Stimulated activated naive B cell treated with anti-CD40 and anti-IgM and Interleukin-4, amounts not matched to agents 10 μg/mL and 1 μg/mL and 100 μg/mL, for 72 hours (primary cell): Measurements from ENCODE around the gene B3GNT5.

Experiments
- ATAC-seq, 2 donors: fragments of 150-1000 bp; cut with Tn5 transposase; replicated peaks; 2 replicates each; pipeline ENCODE4 v1.10.0; 2021; ENCODE audit warnings: moderate library complexity in 1 of 2
- DNase-seq: peaks from one replicate; pipeline ENCODE4 v3.0.0; 2021
- H3K27ac Mint-ChIP-seq: one replicate; pipeline ENCODE4 v1.8.0; 2022; ENCODE audit warnings: mild to moderate bottlenecking, mixed read lengths
- H3K27me3 Mint-ChIP-seq, 2 donors: one replicate each; pipeline ENCODE4 v1.8.0; 2022; ENCODE audit warnings: mixed read lengths in 2 of 2
- H3K36me3 Mint-ChIP-seq, 2 donors: one replicate each; pipeline ENCODE4 v1.8.0; 2022; ENCODE audit warnings: mixed read lengths in 2 of 2, mild to moderate bottlenecking in 1 of 2
- H3K4me1 Mint-ChIP-seq, 2 donors: one replicate each; pipeline ENCODE4 v1.8.0; 2022; ENCODE audit warnings: mixed read lengths in 2 of 2, mild to moderate bottlenecking in 1 of 2
- H3K4me3 Mint-ChIP-seq, 2 donors: one replicate each; pipeline ENCODE4 v1.8.0; 2022; ENCODE audit warnings: mild to moderate bottlenecking in 2 of 2, mixed read lengths in 2 of 2, moderate library complexity in 1 of 2
- H3K9me3 Mint-ChIP-seq, 2 donors: one replicate each; pipeline ENCODE4 v1.8.0; 2022; ENCODE audit warnings: mixed read lengths in 2 of 2, mild to moderate bottlenecking in 1 of 2

B3GNT5 gene

DNA sequence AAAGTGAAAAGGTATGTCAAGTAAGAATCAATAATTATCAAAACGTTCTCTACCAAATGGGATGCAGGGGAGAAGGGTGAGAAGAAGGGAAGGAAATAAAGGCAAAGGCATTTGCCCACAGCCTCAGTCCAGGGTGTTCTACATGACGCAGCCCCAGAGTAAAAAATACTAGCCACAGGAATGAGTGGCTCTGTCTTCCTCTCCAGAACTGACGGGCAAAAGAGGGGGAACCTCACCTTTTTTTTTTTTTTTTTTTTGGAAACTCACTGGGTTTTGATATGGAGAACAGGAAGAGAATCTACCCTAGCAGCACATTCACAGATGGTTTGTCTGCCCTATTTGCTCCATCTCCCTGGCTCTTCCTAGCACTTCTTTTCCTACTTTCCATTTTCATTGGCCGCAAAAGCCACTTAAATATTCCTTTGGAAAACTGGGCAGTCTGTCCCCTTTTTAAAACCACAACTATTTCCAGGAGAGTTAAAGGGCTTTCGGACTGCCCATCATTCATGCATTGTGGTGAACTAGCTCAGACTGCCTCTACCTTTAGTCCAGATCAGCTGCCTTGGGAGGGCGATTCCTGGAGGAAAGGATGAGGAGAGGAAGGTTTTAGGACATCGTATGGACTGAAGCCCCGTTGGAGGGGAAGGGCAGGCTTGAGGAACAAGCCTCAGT is 28.2 kb downstream of the B3GNT5 start:
- Mint-ChIP-seq H3K4me1 (peaks cover 12 to 22% of the 10 kb centered on the region in 2 donors), H3K27ac (no peak overlapping the region), H3K27me3 (no peaks in the 10 kb centered on the region), H3K36me3 (peaks cover 0 to 3% of the 10 kb centered on the region in 2 donors), H3K4me3 (no peak overlapping the region), H3K9me3 (no peaks in the 10 kb centered on the region)
- ATAC-seq (no peak), DNase-seq (no peak)

DNA sequence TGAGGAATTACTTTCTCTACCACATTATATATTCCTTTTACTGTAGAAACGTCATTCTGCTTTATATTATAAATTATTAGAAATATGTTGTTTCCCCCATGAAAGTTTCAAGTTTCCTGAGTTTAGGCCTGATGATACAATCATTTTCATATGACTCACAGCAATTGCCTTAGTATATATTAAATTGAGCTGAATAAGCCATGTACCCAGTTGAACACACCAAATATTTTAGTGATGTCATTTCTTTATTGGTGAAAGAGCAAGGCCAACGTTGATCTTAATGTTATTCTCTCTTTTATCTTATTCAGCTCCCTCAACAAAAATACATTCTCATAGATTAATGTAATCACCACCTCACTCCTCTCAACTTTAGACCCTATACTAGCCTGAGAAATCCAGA is 30.8 kb downstream of the B3GNT5 start:
- Mint-ChIP-seq H3K4me1 (peaks cover 20 to 29% of the 10 kb centered on the region in 2 donors), H3K27ac (no peak overlapping the region), H3K9me3 (no peaks in the 10 kb centered on the region), H3K36me3 (no peaks in the 10 kb centered on the region), H3K4me3 (no peak overlapping the region), H3K27me3 (no peaks in the 10 kb centered on the region)
- no peak for DNase-seq
- ATAC-seq: no peak

DNA sequence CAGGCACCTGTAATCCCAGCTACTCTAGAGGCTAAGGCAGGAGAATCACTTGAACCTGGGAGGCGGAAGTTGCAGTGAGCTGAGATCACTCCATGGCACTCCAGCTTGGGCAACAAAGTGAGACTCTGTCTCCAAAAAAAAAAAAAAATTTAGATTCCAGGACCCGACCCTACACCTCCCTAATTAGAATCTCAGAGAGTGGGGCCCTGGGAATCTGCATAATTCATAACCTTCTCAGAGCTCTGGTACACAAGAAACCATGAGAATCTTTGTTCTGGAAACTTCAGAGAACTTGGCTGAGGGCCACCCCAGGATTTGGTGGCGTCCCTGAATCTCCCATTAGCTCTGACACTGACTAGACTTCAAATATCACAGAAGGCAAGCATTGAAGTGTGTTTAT is 31.5 kb downstream of the B3GNT5 start:
- Mint-ChIP-seq H3K4me1 (peaks cover 22 to 29% of the 10 kb centered on the region in 2 donors), H3K9me3 (no peaks in the 10 kb centered on the region), H3K36me3 (peaks cover 0 to 3% of the 10 kb centered on the region in 2 donors), H3K27ac (no peak overlapping the region), H3K4me3 (no peak overlapping the region), H3K27me3 (no peaks in the 10 kb centered on the region)
- no peak for ATAC-seq
- DNase-seq: no peak

DNA sequence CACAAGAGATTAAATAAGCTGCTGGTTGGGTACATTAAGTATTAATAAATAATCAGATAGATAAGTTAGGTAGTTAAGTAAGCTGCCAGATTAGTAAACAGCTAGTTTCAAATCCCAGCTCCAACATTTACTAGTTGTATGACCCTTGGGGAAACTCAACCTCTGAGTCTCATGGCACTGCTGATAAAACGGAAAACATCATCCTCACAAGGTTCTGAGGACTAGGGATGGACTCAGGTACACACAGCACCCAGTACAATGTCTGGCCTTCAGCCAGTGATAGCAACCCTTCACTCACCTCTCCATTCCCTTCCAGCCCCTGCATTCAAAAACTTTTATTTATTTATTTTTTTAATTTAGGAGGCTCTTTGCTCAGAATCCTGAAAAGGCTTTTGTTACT is 32.3 kb downstream of the B3GNT5 start:
- Mint-ChIP-seq H3K4me3 (peak overlapping the region; percentile 13 to 82), H3K27ac (peak overlapping the region; percentile 97), H3K36me3 (peaks cover 3 to 4% of the 10 kb centered on the region in 2 donors), H3K9me3 (no peaks in the 10 kb centered on the region), H3K4me1 (peaks cover 22 to 33% of the 10 kb centered on the region in 2 donors), H3K27me3 (no peaks in the 10 kb centered on the region)
- no peak for DNase-seq
- no peak for ATAC-seq

DNA sequence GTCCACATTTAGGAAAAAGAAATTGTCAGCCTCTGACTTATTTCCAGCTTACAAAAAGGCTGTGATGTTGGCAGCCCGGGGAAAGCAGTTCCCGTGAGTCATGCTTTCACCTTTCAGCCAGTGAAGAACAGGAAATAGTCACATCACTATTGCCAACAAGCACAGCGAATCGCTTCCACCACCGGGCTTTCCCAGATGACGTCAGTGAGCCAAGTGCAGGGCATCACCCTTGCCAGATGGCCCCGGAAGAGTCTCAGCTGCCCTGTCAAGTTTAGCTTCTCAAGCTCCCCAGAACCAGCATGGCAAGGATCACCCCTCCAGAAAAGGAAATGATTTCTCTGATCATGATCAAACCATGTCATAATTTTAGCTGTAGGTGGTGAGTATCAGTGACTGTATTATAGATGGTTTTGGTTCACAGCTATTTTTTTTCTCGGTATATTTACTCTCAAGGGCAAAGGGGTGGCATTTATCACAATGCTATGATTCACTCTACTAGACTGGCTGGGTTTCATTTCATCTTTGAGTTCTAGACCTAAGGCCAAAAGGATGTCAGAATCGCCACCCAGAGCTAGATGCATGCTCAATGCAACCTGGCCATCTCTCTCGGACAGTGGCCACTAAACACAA is 32.9 kb downstream of the B3GNT5 start:
- H3K27me3 Mint-ChIP-seq: no peaks in the 10 kb centered on the region
- DNase-seq: peak; percentile 93
- peak overlapping the region; percentile 97 for H3K27ac Mint-ChIP-seq
- H3K4me3 Mint-ChIP-seq: peak overlapping the region; percentile 75 to 82
- ATAC-seq: peak; percentile 96 to 97
- peaks cover 7 to 10% of the 10 kb centered on the region in 2 donors for H3K36me3 Mint-ChIP-seq
- H3K9me3 Mint-ChIP-seq: no peaks in the 10 kb centered on the region
- H3K4me1 Mint-ChIP-seq: peaks cover 22 to 34% of the 10 kb centered on the region in 2 donors

DNA sequence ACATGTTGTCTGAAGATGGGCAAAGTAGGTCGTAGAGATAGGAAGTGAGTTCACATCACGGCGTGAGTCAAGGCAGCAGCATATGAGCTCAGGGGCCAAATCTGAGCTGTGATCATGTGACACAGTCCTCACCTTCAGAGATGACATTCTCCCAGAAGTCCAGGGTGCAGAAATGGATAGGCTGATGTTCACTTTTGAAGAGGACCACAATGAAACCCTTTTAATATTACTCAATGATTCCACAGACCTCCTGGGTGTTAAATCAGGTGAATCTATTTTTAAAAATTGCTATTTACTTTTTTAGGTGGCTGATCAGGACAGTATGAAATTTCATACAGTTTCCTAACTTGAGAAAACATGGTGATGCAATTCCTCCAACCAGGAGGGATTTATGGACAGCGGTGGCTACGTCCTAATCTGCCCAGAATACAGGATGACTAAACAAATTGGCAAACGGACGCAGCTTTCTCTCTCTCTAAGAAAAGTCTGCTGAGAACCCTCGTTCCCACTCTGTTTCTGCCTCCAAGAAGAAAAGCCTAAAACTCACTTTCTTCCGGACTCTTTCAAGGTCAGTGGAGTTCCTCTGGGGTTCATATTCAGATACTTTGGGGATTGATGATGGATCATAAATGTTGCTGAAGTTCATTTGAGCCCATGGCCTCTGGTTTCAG is 34.4 kb downstream of the B3GNT5 start:
- H3K36me3 Mint-ChIP-seq: peaks cover 12 to 14% of the 10 kb centered on the region in 2 donors
- H3K4me1 Mint-ChIP-seq: peaks cover 22 to 34% of the 10 kb centered on the region in 2 donors
- H3K27me3 Mint-ChIP-seq: peaks cover 0 to 5% of the 10 kb centered on the region in 2 donors
- ATAC-seq: no peak
- no peak overlapping the region for H3K4me3 Mint-ChIP-seq
- peak overlapping the region; percentile 31 for H3K27ac Mint-ChIP-seq
- DNase-seq: no peak
- H3K9me3 Mint-ChIP-seq: no peaks in the 10 kb centered on the region

DNA sequence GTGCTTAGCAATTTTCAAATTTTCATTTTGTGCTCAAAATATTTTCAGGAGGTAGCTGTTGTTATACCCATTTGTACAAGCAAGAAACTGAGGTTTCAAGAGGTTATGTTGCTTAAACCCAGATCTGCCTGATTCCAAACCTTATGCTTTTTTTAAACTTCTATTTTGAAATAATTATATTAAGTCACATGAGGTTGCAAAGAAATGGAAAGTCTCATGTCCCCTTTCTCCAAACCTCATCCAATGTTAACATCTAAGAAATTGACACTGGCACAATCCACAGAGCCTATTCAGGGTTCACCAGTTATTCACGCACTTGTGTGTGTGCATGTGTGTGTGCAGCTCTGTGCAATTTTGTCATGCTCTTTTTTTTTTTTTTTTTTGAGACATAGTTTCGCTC is 35.1 kb downstream of the B3GNT5 start:
- Mint-ChIP-seq H3K4me1 (peaks cover 19 to 34% of the 10 kb centered on the region in 2 donors), H3K36me3 (peaks cover 12 to 14% of the 10 kb centered on the region in 2 donors), H3K27me3 (peaks cover 0 to 5% of the 10 kb centered on the region in 2 donors), H3K4me3 (no peak overlapping the region), H3K9me3 (no peaks in the 10 kb centered on the region), H3K27ac (no peak overlapping the region)
- ATAC-seq (no peak), DNase-seq (no peak)

DNA sequence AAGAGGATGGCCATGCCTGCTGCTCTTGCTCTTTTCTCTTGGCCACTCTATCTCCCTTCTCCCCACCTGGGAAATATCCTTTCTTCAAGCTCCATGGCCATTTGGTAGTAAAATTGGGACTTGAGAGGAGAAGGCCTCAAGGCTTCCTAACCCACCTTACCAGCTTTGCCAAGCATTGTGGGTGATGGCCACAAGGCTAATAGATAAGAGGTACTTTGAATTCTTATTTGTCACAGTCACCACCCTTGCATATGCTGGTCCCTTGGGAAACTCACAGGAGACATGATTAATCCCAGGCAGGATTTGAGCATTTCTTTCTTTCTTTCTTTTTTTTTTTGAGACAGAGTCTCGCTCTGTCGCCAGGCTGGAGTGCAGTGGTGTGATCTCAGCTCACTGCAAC is 37.2 kb downstream of the B3GNT5 start:
- no peak overlapping the region for H3K27ac Mint-ChIP-seq

DNA sequence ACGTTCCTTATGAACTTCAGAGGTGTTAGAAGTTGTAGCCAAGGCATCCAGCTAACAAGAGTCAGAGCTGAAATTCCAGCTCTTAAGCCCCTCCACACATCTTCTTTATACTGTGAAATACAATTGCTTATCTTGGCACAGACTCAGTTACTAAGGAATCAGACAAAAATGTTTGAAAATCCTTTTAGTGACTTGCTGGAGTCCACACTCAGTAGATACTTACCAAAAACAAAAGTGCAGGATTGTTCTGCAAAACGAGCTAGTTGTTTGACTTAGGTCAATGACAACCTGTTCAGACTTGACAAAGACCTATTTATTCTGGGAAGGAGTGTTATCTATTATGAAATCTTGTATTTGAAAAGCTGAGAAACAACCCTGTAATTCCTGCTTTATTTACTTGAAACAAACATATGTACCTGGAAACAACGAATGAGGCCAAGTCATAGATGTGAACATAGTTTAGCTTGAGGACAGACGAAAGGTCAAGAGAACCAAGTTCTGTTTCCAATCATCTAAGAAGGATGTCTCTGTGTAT is 38.5 kb downstream of the B3GNT5 start:
- ATAC-seq (no peak), DNase-seq (no peak)
- Mint-ChIP-seq H3K27ac (no peak overlapping the region), H3K4me1 (peaks cover 9 to 14% of the 10 kb centered on the region in 2 donors), H3K36me3 (peaks cover 22 to 26% of the 10 kb centered on the region in 2 donors), H3K9me3 (peaks cover 0 to 3% of the 10 kb centered on the region in 2 donors), H3K27me3 (peaks cover 6 to 9% of the 10 kb centered on the region in 2 donors), H3K4me3 (no peak overlapping the region)

More for the DNA sequence above, 37.2 kb downstream of the B3GNT5 start:
- ATAC-seq (no peak), DNase-seq (no peak)
- Mint-ChIP-seq H3K9me3 (no peaks in the 10 kb centered on the region), H3K27me3 (peaks cover 0 to 5% of the 10 kb centered on the region in 2 donors), H3K36me3 (peaks cover 16 to 18% of the 10 kb centered on the region in 2 donors), H3K4me3 (no peak overlapping the region), H3K4me1 (peaks cover 13 to 27% of the 10 kb centered on the region in 2 donors)

DNA sequence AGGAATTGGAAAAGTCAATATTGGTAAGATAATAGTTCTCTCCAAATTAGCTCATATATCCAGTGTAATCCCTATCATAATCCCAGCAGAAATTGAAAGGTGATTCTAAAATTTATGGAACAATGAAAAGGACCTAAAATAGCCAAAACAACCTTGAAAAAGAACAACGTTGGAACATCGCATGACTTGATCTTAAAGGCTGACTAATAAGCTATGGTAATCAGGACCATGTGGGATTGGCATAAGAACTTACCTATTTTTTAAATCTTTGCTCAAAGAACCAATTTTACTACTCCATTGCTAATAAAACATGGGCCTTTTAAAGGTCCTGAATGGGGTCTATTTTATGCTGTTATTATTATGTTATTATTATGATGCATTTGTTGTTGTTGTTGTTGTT is 40.9 kb downstream of the B3GNT5 start:
- H3K9me3 Mint-ChIP-seq: peaks cover 0 to 3% of the 10 kb centered on the region in 2 donors
- no peak overlapping the region for H3K27ac Mint-ChIP-seq
- no peak for ATAC-seq
- H3K36me3 Mint-ChIP-seq: peaks cover 25 to 30% of the 10 kb centered on the region in 2 donors
- no peak overlapping the region for H3K4me3 Mint-ChIP-seq
- peaks cover 1 to 5% of the 10 kb centered on the region in 2 donors for H3K4me1 Mint-ChIP-seq
- H3K27me3 Mint-ChIP-seq: peaks cover 6 to 17% of the 10 kb centered on the region in 2 donors
- DNase-seq: no peak

DNA sequence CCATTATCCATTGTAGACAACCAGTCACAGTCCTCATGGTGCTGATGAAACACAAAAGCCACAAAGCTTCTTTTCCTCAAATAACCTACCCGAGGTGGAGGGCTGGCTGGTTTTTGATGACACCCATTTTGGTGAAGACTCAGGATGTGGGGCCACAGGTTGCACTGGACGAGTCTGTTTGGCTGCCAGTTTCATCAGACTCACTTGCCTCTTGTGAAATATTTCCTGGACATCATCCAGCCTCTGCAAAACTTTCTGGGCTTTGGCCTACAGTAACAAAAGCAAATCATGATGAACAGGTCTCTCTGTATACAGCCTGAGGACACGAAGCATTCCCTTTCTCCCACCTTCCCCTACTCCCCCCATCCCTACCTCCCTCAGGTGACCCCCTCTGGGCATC is 42.2 kb downstream of the B3GNT5 start:
- H3K36me3 Mint-ChIP-seq: peaks cover 23 to 27% of the 10 kb centered on the region in 2 donors
- H3K4me1 Mint-ChIP-seq: peaks cover 0 to 2% of the 10 kb centered on the region in 2 donors
- peaks cover 6 to 17% of the 10 kb centered on the region in 2 donors for H3K27me3 Mint-ChIP-seq
- no peak overlapping the region for H3K27ac Mint-ChIP-seq
- ATAC-seq (no peak), DNase-seq (no peak)
- H3K4me3 Mint-ChIP-seq: no peak overlapping the region
- H3K9me3 Mint-ChIP-seq: peaks cover 0 to 3% of the 10 kb centered on the region in 2 donors

DNA sequence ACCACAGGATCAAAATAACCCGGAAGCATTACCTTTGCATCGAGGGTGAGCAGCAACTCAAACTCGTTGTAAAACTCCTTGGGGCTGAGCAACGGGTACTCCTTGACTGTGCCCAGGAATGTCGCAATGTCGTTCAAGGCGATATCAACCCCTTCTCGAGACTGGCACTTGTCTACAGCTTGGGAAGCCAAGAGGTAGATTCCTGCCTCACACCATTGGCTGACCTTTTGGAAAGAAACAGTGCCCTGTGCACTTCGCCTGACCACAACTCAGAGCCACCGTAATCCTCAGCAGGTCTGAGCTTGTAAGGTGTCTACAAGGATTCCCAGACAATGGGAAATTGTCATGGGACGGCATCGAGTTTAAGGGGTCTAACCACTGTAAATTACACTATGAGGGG is 43.9 kb downstream of the B3GNT5 start:
- ATAC-seq: no peak
- H3K27ac Mint-ChIP-seq: no peak overlapping the region
- H3K27me3 Mint-ChIP-seq: peaks cover 12 to 18% of the 10 kb centered on the region in 2 donors

DNA sequence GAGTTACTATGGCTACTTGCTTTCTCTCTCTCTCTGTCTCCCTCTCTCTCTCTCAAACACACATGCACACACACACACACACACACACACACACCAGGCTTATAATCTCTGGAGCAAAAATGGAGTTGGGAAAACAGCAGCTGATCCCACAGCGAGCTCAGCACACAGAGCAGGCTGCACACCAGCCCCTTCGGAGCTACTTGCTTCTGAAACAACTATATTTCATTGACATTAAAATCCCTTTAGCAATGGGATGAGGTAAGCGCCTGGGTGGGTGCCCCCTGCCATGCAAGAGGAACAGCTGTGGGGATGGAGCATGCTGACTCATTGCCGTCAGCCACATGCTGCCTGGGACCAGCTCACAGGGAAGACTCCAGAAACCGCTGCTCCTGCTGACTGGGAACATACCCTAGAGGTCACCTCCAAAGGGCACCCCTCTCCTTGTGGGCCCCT is 45.7 kb downstream of the B3GNT5 start:
- Mint-ChIP-seq H3K4me3 (no peak overlapping the region), H3K36me3 (peaks cover 16 to 21% of the 10 kb centered on the region in 2 donors), H3K27me3 (peaks cover 16 to 21% of the 10 kb centered on the region in 2 donors), H3K9me3 (peaks cover 0 to 3% of the 10 kb centered on the region in 2 donors), H3K27ac (no peak overlapping the region), H3K4me1 (peaks cover 0 to 2% of the 10 kb centered on the region in 2 donors)
- no peak for ATAC-seq
- DNase-seq: no peak

More for the DNA sequence above, 43.9 kb downstream of the B3GNT5 start:
- Mint-ChIP-seq H3K9me3 (peaks cover 0 to 3% of the 10 kb centered on the region in 2 donors), H3K4me1 (no peaks in the 10 kb centered on the region), H3K4me3 (no peak overlapping the region), H3K36me3 (peaks cover 16 to 22% of the 10 kb centered on the region in 2 donors)
- no peak for DNase-seq

DNA sequence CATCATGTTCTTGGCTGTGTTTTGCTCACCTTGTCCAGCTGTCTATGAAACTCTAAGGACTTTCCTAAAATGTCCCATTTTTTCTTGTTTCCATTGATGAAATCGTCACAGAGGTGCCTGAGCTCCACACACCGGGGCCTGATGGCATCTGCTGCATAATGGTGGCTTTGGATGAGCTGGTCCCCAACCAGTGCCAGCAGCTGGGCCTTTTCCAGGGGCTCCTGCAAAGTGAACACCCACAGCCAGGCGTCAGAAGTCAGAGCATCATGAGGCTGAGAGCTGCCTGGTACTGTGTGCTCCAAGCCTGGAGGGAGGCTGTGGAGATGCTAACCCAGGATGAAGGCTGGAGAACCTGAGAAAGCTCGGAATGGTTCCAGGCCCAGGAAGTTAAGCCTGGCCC is 46.9 kb downstream of the B3GNT5 start:
- peaks cover 0 to 3% of the 10 kb centered on the region in 2 donors for H3K9me3 Mint-ChIP-seq

More for the DNA sequence above, 46.9 kb downstream of the B3GNT5 start:
- peaks cover 14 to 20% of the 10 kb centered on the region in 2 donors for H3K36me3 Mint-ChIP-seq
- H3K4me1 Mint-ChIP-seq: peaks cover 0 to 5% of the 10 kb centered on the region in 2 donors
- DNase-seq: no peak
- no peak for ATAC-seq
- H3K27me3 Mint-ChIP-seq: peaks cover 20 to 25% of the 10 kb centered on the region in 2 donors
- no peak overlapping the region for H3K4me3 Mint-ChIP-seq
- no peak overlapping the region for H3K27ac Mint-ChIP-seq
